H1 (cell line): Measurements from ENCODE around the gene TTC28. TPM values are rescaled to one million over a fixed set of nuclear protein-coding genes. Genes with fewer than 3 reads are reported as not detected.

ENCODE experiments used
- FOSL1 ChIP-seq: IDR thresholded peaks from 2 replicates; pipeline ENCODE4 v1.6.1; 2011; ENCODE audit warnings: mild to moderate bottlenecking, low read depth, low read length, moderate library complexity; ENCODE audit not compliant: insufficient read depth
- HDAC2 ChIP-seq, 2 experiments: fragments of 300-600 bp in 1 of 2; sonication (generic) in 1 of 2; IDR thresholded peaks; 2 replicates each; pipeline ENCODE4 v1.6.1; 2011 to 2012; ENCODE audit warnings: low read depth in 2 of 2, low read length in 2 of 2, mild to moderate bottlenecking in 2 of 2, moderate library complexity in 2 of 2, borderline replicate concordance in 1 of 2, inconsistent platforms in 1 of 2
- polyA plus RNA-seq, 7 experiments: library from polyadenylated mRNA; depleted of rRNA in 3 of 7; stranded (reverse) in 5 of 7; unstranded in 2 of 7; fragments of >200 nt in 5 of 7; fragments of 200-250 nt in 2 of 7; gene quantifications; 1 replicate in 5 of 7; 2 replicates in 1 of 7; 4 replicates in 1 of 7; pipeline versions ENCODE4 v1.2.1 to v1.2.3, GENCODE V29; 2011 to 2013; ENCODE audit warnings: missing spikeins in 2 of 7, mixed read lengths in 2 of 7
- total RNA-seq: library from RNA; stranded (reverse); fragmentation: NEBNext Ultra II Directional; extraction: Animal tissue kit (Norgen Biotek cat#: 25700); gene quantifications from 2 replicates; pipeline ENCODE4 v1.2.1, GENCODE V29; 2021

Gene TTC28
- total and polyA plus RNA-seq, 2 of the 8 experiments (the other 6 are each of a cell fraction or from before 2014, with no cell fraction given) = 2.6 to 12.6 TPM

GRCh38 chr22:28428271-28428670 is 251.4 kb downstream of the TTC28 start (continued):
- TF ChIP-seq FOSL1 (no peak), HDAC2 (IDR thresholded peaks at IDR 0.05; ENCODE audit: borderline replicate concordance in 1 of 2, low read depth in 2 of 2, low read length in 2 of 2) (no peak)
